HepG2 (cell line): ENCODE data around the gene ADAMTS14.
"Not testable (repeated sequence)": the region's sequence is repeated elsewhere in the genome, so short reads cannot be mapped to it uniquely, and the experiment has no call there.

Experiments used
- EZH2 ChIP-seq: conservative IDR thresholded peaks from 2 replicates; pipeline ENCODE4 v1.6.1; 2012; ENCODE audit warnings: mild to moderate bottlenecking, low read depth, low read length, moderate library complexity
- GZF1 ChIP-seq: sonication (generic); formaldehyde crosslinking; IDR thresholded peaks from 2 replicates; pipeline ENCODE4 v1.5.1; 2020; ENCODE audit warnings: mild to moderate bottlenecking, missing genetic modification reagents
- KAT2B ChIP-seq: fragments of 150-350 bp; IDR thresholded peaks from 2 replicates; pipeline ENCODE4 v1.6.1; 2014; ENCODE audit warnings: low read depth, low read length, borderline replicate concordance
- MEIS1 ChIP-seq: sonication (generic); formaldehyde crosslinking; IDR thresholded peaks from 2 replicates; pipeline ENCODE4 v1.9.0; 2021; ENCODE audit warnings: mild to moderate bottlenecking, missing genetic modification reagents, moderate library complexity, borderline replicate concordance
- MLX ChIP-seq: IDR thresholded peaks from 2 replicates; pipeline ENCODE4 v1.6.1; 2016
- MXI1 ChIP-seq: IDR thresholded peaks from 3 replicates; pipeline ENCODE4 v1.6.1; 2012; ENCODE audit warnings: low read depth, low read length, inconsistent platforms, borderline replicate concordance
- TERF1 ChIP-seq: sonication (generic); formaldehyde crosslinking; IDR thresholded peaks from 2 replicates; pipeline ENCODE4 v1.8.0; 2022; ENCODE audit warnings: mild to moderate bottlenecking, missing genetic modification reagents, moderate library complexity
- USF2 ChIP-seq, 2 experiments: sonication (generic) in 1 of 2; formaldehyde crosslinking in 1 of 2; IDR thresholded peaks; 2 replicates each; pipeline versions ENCODE4 v1.5.1 to v1.6.1; 2011 to 2020; ENCODE audit warnings: borderline replicate concordance in 1 of 2, low read depth in 1 of 2, low read length in 1 of 2, mild to moderate bottlenecking in 1 of 2, missing genetic modification reagents in 1 of 2, moderate library complexity in 1 of 2
- ZNF224 ChIP-seq: sonication (generic); formaldehyde crosslinking; IDR thresholded peaks from 2 replicates; pipeline ENCODE4 v1.5.0; 2020; ENCODE audit warnings: mild to moderate bottlenecking, missing genetic modification reagents
- ZNF3 ChIP-seq: IDR thresholded peaks from 2 replicates; pipeline ENCODE4 v1.7.0; 2017; ENCODE audit warnings: inconsistent platforms
- ZNF513 ChIP-seq: sonication (generic); formaldehyde crosslinking; conservative IDR thresholded peaks from 2 replicates; pipeline ENCODE4 v1.5.0; 2020; ENCODE audit warnings: missing genetic modification reagents
- ZNF713 ChIP-seq: sonication (generic); formaldehyde crosslinking; IDR thresholded peaks from 2 replicates; pipeline ENCODE4 v1.4.0; 2020; ENCODE audit warnings: mild to moderate bottlenecking, missing genetic modification reagents

- not testable (repeated sequence) for TF ChIP-seq ZNF513 (CRISPR knock-in tag); EZH2; ZNF713 (CRISPR knock-in tag); KAT2B; MLX (CRISPR knock-in tag); USF2 (IDR thresholded peaks at IDR 0.05; ENCODE audit: low read depth, low read length); USF2 (CRISPR knock-in tag; IDR thresholded peaks at IDR 0.05; ENCODE audit: borderline replicate concordance); MEIS1 (CRISPR knock-in tag); GZF1; MXI1; ZNF3 (CRISPR knock-in tag); ZNF224; TERF1 (CRISPR knock-in tag)
Measured at GRCh38 chr10:70639640-70640383, 32.5 kb upstream of the ADAMTS14 start.
